Esophagus muscularis mucosa (tissue), 4 donors: ENCODE results near the gene ASTN2. TPM values are rescaled to one million over a fixed set of nuclear protein-coding genes. Genes with fewer than 3 reads are reported as not detected.

Source experiments
- DNase-seq: peaks from one replicate; pipeline ENCODE4 v3.0.0-alpha.2; 2017; ENCODE audit errors: extremely low spot score
- H3K27ac ChIP-seq, 4 donors: fragments of 200-600 bp; sonication (generic); replicated peaks in 1 of 4; 1 replicate in 3 of 4; 2 replicates in 1 of 4; pipeline ENCODE4 v1.5.1; 2016 to 2019; ENCODE audit warnings: mild to moderate bottlenecking in 1 of 4
- H3K27me3 ChIP-seq, 4 donors: fragments of 200-600 bp; sonication (generic); one replicate each; pipeline versions ENCODE4 v1.5.1 to v1.6.0; 2016 to 2019
- H3K36me3 ChIP-seq, 4 donors: fragments of 200-600 bp; sonication (generic); one replicate each; pipeline ENCODE4 v1.5.1; 2016 to 2019
- H3K4me1 ChIP-seq, 4 donors: fragments of 200-600 bp; sonication (generic); one replicate each; pipeline ENCODE4 v1.5.1; 2016 to 2019
- H3K4me3 ChIP-seq, 4 donors: fragments of 200-600 bp; sonication (generic); 1 replicate in 2 of 4; 2 replicates in 2 of 4; pipeline ENCODE4 v1.5.1; 2016 to 2019; ENCODE audit warnings: mild to moderate bottlenecking in 4 of 4, moderate library complexity in 1 of 4
- H3K9me3 ChIP-seq, 4 donors: fragments of 200-600 bp; sonication (generic); 1 replicate in 3 of 4; 2 replicates in 1 of 4; pipeline ENCODE4 v1.5.1; 2016 to 2019
- CTCF ChIP-seq, 3 experiments: fragments of 200-600 bp in 2 of 3; fragments of 450-650 bp in 1 of 3; sonication (generic) in 2 of 3; IDR thresholded peaks; one replicate each; pipeline ENCODE4 v1.5.1; 2017 to 2019; ENCODE audit warnings: antibody characterized with exemption in 3 of 3, mild to moderate bottlenecking in 2 of 3, moderate library complexity in 1 of 3
- EP300 ChIP-seq: sonication (generic); formaldehyde crosslinking; IDR thresholded peaks from one replicate; pipeline ENCODE4 v1.6.1; 2017; ENCODE audit warnings: antibody characterized with exemption
- POLR2A ChIP-seq: fragments of 450-650 bp; IDR thresholded peaks from one replicate; pipeline ENCODE4 v1.6.1; 2017; ENCODE audit warnings: antibody characterized with exemption, moderate library complexity, mild to moderate bottlenecking, low read depth
- POLR2AphosphoS5 ChIP-seq, 2 donors: sonication (generic); formaldehyde crosslinking; IDR thresholded peaks; one replicate each; pipeline ENCODE4 v1.6.1; 2017; ENCODE audit warnings: antibody characterized with exemption in 2 of 2
- WGBS: methylation state at CpG from one replicate; pipeline ENCODE4 v1.1.5; 2018; 5-methylcytosine and 5-hydroxymethylcytosine counted together
- intact Hi-C: fragments of 100-400 bp; cut with DNase I; formaldehyde crosslinking; loops from one replicate; pipeline ENCODE4 v1.15.1; 2023
- total RNA-seq, 4 donors: library from RNA; depleted of rRNA; stranded (reverse); fragments of >200 nt; gene quantifications; one replicate each; pipeline versions ENCODE4 v1.1.0 to v1.2.1, GENCODE V29; 2016

Gene ASTN2
- total RNA-seq, 4 donors from 2014 or later = 4.2 to 6.9 (median 5.5) TPM

- TF ChIP-seq EP300 (no peak), CTCF (IDR thresholded peaks at IDR 0.05) (no peak), POLR2A (no peak)
- DNase-seq = no peak
- Histone ChIP-seq H3K4me1 (peaks cover 0 to 13% (median 0%) of the 10 kb centered on the region in 4 donors), H3K36me3 (peaks cover 0 to 4% (median 0%) of the 10 kb centered on the region in 4 donors), H3K4me3 (no peak overlapping the region), H3K27ac (no peak overlapping the region), H3K9me3 (no peaks in the 10 kb centered on the region), H3K27me3 (no peaks in the 10 kb centered on the region)
- intact Hi-C loops = no loop called here
- 81% methylated on average over 8 of the region's 8 CpGs for WGBS
Observed at GRCh38 chr9:116706310-116707290, 708.3 kb downstream of the ASTN2 start.

- Histone ChIP-seq H3K9me3 (no peaks in the 10 kb centered on the region), H3K27me3 (no peaks in the 10 kb centered on the region), H3K4me1 (peaks cover 0 to 22% (median 2%) of the 10 kb centered on the region in 4 donors), H3K4me3 (no peak overlapping the region), H3K27ac (no peak overlapping the region), H3K36me3 (peaks cover 0 to 8% (median 2%) of the 10 kb centered on the region in 4 donors)
- 73% methylated on average over 1 of the region's 1 CpG for WGBS
- no peak for DNase-seq
- no peak for TF ChIP-seq POLR2AphosphoS5 (IDR thresholded peaks at IDR 0.05)
- TF ChIP-seq EP300 = no peak
- no peak for TF ChIP-seq CTCF (IDR thresholded peaks at IDR 0.05)
- no peak for TF ChIP-seq POLR2A
- intact Hi-C loops = no loop called here
Observed at GRCh38 chr9:116705531-116705930, 709.3 kb downstream of the ASTN2 start.

GRCh38 chr9:116704470-116704869, 710.4 kb downstream of the ASTN2 start:
- H3K36me3 ChIP-seq = peaks cover under 1 to 18% (median 12%) of the 10 kb centered on the region in 4 donors
- DNase-seq = no peak
- no peaks in the 10 kb centered on the region for H3K27me3 ChIP-seq
- no peak overlapping the region for H3K4me3 ChIP-seq
- TF ChIP-seq POLR2A (no peak), CTCF (IDR thresholded peaks at IDR 0.05) (no peak), POLR2AphosphoS5 (IDR thresholded peaks at IDR 0.05) (no peak), EP300 (no peak)
- H3K27ac ChIP-seq = no peak overlapping the region
- peaks cover 0 to 22% (median 2%) of the 10 kb centered on the region in 4 donors for H3K4me1 ChIP-seq
- intact Hi-C loops = no loop called here
- H3K9me3 ChIP-seq = no peaks in the 10 kb centered on the region

GRCh38 chr9:116703634-116704033, 711.2 kb downstream of the ASTN2 start:
- Histone ChIP-seq H3K4me3 (no peak overlapping the region), H3K9me3 (no peaks in the 10 kb centered on the region), H3K36me3 (peaks cover 9 to 27% (median 21%) of the 10 kb centered on the region in 4 donors), H3K27me3 (no peaks in the 10 kb centered on the region), H3K27ac (no peak overlapping the region), H3K4me1 (peaks cover 0 to 22% (median 2%) of the 10 kb centered on the region in 4 donors)
- no peak for DNase-seq
- intact Hi-C loops = no loop called here
- 100% methylated on average over 3 of the region's 3 CpGs for WGBS
- TF ChIP-seq CTCF (IDR thresholded peaks at IDR 0.05) (no peak), POLR2A (no peak), EP300 (no peak), POLR2AphosphoS5 (IDR thresholded peaks at IDR 0.05) (no peak)
